ENCODE results near the gene GJB3.

GRCh38 chr1:34776911-34777310, 4.1 kb upstream of the GJB3 start:
- TF ChIP-seq, protein P1, sequence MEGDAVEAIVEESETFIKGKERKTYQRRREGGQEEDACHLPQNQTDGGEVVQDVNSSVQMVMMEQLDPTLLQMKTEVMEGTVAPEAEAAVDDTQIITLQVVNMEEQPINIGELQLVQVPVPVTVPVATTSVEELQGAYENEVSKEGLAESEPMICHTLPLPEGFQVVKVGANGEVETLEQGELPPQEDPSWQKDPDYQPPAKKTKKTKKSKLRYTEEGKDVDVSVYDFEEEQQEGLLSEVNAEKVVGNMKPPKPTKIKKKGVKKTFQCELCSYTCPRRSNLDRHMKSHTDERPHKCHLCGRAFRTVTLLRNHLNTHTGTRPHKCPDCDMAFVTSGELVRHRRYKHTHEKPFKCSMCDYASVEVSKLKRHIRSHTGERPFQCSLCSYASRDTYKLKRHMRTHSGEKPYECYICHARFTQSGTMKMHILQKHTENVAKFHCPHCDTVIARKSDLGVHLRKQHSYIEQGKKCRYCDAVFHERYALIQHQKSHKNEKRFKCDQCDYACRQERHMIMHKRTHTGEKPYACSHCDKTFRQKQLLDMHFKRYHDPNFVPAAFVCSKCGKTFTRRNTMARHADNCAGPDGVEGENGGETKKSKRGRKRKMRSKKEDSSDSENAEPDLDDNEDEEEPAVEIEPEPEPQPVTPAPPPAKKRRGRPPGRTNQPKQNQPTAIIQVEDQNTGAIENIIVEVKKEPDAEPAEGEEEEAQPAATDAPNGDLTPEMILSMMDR (IDR thresholded peaks at IDR 0.05), result no peak
- TF ChIP-seq POLR2A (IDR thresholded peaks at IDR 0.05), result no peak

Data from Peyer's patch (tissue), 4 donors.